WTC11 (cell line): Measurements from ENCODE around the gene GGT1. TPM values are rescaled to one million over a fixed set of nuclear protein-coding genes. Genes with fewer than 3 reads are reported as not detected.
A peak's percentile ranks its signal among the peaks of the same experiment; 100 is the strongest.

Experiments used
- ATAC-seq: fragments of 200-7000 bp; cut with Tn5 transposase; 2 replicates; pipeline ENCODE4 v1.10.0; 2021; ENCODE audit warnings: mild to moderate bottlenecking, moderate library complexity
- CTCF ChIA-PET: fragments of 300-600 bp; sonication (Branson Sonifier 250); formaldehyde crosslinking; loops from one replicate; lab custom pipeline; 2021; ENCODE audit warnings: antibody characterized with exemption; lab: Charles Lee
- POLR2A ChIA-PET: fragments of 350-600 bp; sonication (Branson Sonifier 250); formaldehyde crosslinking; loops from one replicate; lab custom pipeline; 2021; ENCODE audit warnings: antibody characterized with exemption; lab: Charles Lee
- DNase-seq: peaks from one replicate; pipeline ENCODE4 v3.0.0; 2021; ENCODE audit warnings: low spot score
- H3K27ac Mint-ChIP-seq: 2 replicates; pipeline ENCODE4 v1.8.0; 2021; ENCODE audit warnings: mixed read lengths
- H3K27me3 Mint-ChIP-seq: 2 replicates; pipeline ENCODE4 v1.8.0; 2021; ENCODE audit warnings: low read depth, mild to moderate bottlenecking, moderate library complexity, mixed read lengths
- H3K36me3 Mint-ChIP-seq: 2 replicates; pipeline ENCODE4 v1.8.0; 2021; ENCODE audit warnings: mixed read lengths
- H3K4me1 Mint-ChIP-seq: 2 replicates; pipeline ENCODE4 v1.8.0; 2022; ENCODE audit warnings: mixed read lengths
- H3K4me3 Mint-ChIP-seq: 2 replicates; pipeline ENCODE4 v1.8.0; 2021; ENCODE audit warnings: mild to moderate bottlenecking, moderate library complexity, mixed read lengths
- H3K9me3 Mint-ChIP-seq: 2 replicates; pipeline ENCODE4 v1.8.0; 2021; ENCODE audit warnings: mixed read lengths
- FOXJ3 ChIP-seq: sonication (generic); formaldehyde crosslinking; IDR thresholded peaks from 2 replicates; pipeline ENCODE4 v1.9.0; 2021; ENCODE audit warnings: missing genetic modification reagents, mild to moderate bottlenecking, borderline replicate concordance
- GABPB1 ChIP-seq: sonication (generic); formaldehyde crosslinking; IDR thresholded peaks from 2 replicates; pipeline ENCODE4 v1.8.1; 2023; ENCODE audit warnings: mild to moderate bottlenecking, missing genetic modification reagents
- JUN ChIP-seq: sonication (generic); formaldehyde crosslinking; IDR thresholded peaks from 2 replicates; pipeline ENCODE4 v1.8.0; 2023; ENCODE audit warnings: mild to moderate bottlenecking, missing genetic modification reagents
- NFATC4 ChIP-seq: fragments of 250-450 bp; sonication (Bioruptor Pico); IDR thresholded peaks from 2 replicates; pipeline ENCODE4 v1.9.0; 2021; ENCODE audit warnings: mild to moderate bottlenecking
- PRRX2 ChIP-seq: fragments of 250-450 bp; sonication (Bioruptor Pico); IDR thresholded peaks from 2 replicates; pipeline ENCODE4 v1.8.0; 2021; ENCODE audit warnings: mild to moderate bottlenecking
- SP1 ChIP-seq: sonication (generic); formaldehyde crosslinking; conservative IDR thresholded peaks from 2 replicates; pipeline ENCODE4 v1.8.1; 2022; ENCODE audit warnings: missing genetic modification reagents
- TCF7 ChIP-seq: sonication (generic); formaldehyde crosslinking; IDR thresholded peaks from 2 replicates; pipeline ENCODE4 v1.8.0; 2022; ENCODE audit warnings: mild to moderate bottlenecking, low read depth, missing genetic modification reagents, moderate library complexity
- TP53 ChIP-seq: sonication (generic); formaldehyde crosslinking; IDR thresholded peaks from 2 replicates; pipeline ENCODE4 v1.8.1; 2023; ENCODE audit warnings: mild to moderate bottlenecking, missing genetic modification reagents
- total RNA-seq: library from RNA; stranded (reverse); gene quantifications from 3 replicates; pipeline ENCODE4 v1.2.3, GENCODE V29; 2021
- TF ChIP-seq, protein P1 (sequence below): sonication (generic); formaldehyde crosslinking; IDR thresholded peaks from 2 replicates; pipeline ENCODE4 v1.8.1; 2023; ENCODE audit warnings: mild to moderate bottlenecking, missing genetic modification reagents, moderate library complexity
- TF ChIP-seq, protein P2 (sequence below): sonication (generic); formaldehyde crosslinking; IDR thresholded peaks from 2 replicates; pipeline ENCODE4 v1.8.1; 2023; ENCODE audit warnings: mild to moderate bottlenecking, missing genetic modification reagents, moderate library complexity
- TF ChIP-seq, protein P3 (sequence below): sonication (generic); formaldehyde crosslinking; IDR thresholded peaks from 2 replicates; pipeline ENCODE4 v1.8.0; 2023; ENCODE audit warnings: missing genetic modification reagents
- TF ChIP-seq, protein P4 (sequence below): fragments of 250-450 bp; sonication (Bioruptor Pico); IDR thresholded peaks from 2 replicates; pipeline ENCODE4 v1.9.0; 2021; ENCODE audit warnings: mild to moderate bottlenecking
- TF ChIP-seq, protein P5 (sequence below): sonication (generic); formaldehyde crosslinking; IDR thresholded peaks from 2 replicates; pipeline ENCODE4 v1.8.0; 2023; ENCODE audit warnings: missing genetic modification reagents, mild to moderate bottlenecking, borderline replicate concordance

Gene GGT1
- total RNA-seq, 1 experiment from 2014 or later = 33.7 TPM

DNA sequence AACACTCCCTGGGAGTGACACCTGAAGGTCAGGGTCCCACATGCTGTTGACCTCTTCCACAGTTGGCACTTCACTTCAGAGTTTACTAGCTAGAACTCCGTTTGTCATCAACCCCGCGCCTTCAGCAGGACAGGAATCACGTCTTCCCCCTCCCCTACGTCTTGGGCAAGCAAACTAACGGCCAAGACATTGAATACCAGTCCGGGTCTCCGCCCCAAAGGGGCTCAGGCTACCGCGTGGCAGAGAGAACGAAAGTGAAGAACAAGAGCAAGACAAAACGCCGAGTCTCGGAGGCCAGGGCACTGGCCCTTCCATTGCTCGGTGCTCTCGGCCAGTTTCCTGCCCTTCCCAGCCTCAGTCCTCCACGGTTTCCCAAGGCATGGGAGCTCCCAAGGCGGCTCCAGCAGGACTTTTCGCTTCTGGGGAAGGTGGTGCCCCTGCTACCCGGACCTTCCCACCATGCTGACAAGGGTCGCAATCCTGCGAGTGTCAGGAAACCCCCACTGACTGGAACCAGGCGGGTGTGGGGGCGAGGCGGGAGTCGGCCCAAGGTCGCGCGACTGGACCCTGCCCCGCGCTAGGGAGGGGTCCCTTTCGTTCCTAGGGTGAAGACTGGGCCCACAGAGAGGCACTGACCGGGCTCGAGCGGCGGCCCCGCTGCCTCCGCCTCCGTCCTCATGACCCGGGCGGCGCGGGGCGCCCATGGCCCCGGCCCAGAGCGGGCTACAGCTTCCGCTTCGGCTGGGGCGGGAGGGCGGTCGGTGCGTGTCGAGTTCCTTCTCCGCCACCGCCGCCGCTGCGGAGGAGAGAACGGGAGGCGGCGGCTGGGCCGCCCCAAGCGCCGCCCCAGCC lies 48.5 kb upstream of the GGT1 start, which contains the start of gene GUCD1:
GUCD1 (minus strand) TSS at position 826 of the 852 bp plus-strand sequence; CDS start at position 679, 147 bp downstream.
- peaks cover 33% of the 10 kb centered on the region for H3K4me1 Mint-ChIP-seq
- ATAC-seq = no peak
- peak; percentile 29 for DNase-seq
- no peaks in the 10 kb centered on the region for H3K9me3 Mint-ChIP-seq
- H3K36me3 Mint-ChIP-seq = peaks cover 30% of the 10 kb centered on the region
- H3K27me3 Mint-ChIP-seq = no peaks in the 10 kb centered on the region
- CTCF ChIA-PET = interaction anchor here (0.6 to 2.3 kb wide), 10 partner anchors 33 to 660 kb away, joined by 3 to 9 read pairs (median 4); partner anchors contain the start of genes GGT1 and MIF
- peak within 1 kb of the TSS; percentile 99 for H3K27ac Mint-ChIP-seq
- no peak for TF ChIP-seq PRRX2 (CRISPR knock-in tag)
- no peak for TF ChIP-seq TCF7 (CRISPR knock-in tag)
- peak; percentile 44; the same call in 1 of the 2 replicates for TF ChIP-seq JUN (CRISPR knock-in tag)
- no peak for TF ChIP-seq NFATC4 (CRISPR knock-in tag)
- TF ChIP-seq, protein P1, sequence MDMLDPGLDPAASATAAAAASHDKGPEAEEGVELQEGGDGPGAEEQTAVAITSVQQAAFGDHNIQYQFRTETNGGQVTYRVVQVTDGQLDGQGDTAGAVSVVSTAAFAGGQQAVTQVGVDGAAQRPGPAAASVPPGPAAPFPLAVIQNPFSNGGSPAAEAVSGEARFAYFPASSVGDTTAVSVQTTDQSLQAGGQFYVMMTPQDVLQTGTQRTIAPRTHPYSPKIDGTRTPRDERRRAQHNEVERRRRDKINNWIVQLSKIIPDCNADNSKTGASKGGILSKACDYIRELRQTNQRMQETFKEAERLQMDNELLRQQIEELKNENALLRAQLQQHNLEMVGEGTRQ (CRISPR knock-in tag) = no peak
- TF ChIP-seq FOXJ3 (CRISPR knock-in tag) = no peak
- TF ChIP-seq SP1 (CRISPR knock-in tag) = peak; percentile 52; the same call in 1 of the 2 replicates
- TF ChIP-seq, protein P2, sequence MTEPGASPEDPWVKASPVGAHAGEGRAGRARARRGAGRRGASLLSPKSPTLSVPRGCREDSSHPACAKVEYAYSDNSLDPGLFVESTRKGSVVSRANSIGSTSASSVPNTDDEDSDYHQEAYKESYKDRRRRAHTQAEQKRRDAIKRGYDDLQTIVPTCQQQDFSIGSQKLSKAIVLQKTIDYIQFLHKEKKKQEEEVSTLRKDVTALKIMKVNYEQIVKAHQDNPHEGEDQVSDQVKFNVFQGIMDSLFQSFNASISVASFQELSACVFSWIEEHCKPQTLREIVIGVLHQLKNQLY = no peak
- TF ChIP-seq TP53 = 0 out of 2 replicates have a peak, but pooled peaks have one; percentile 55
- TF ChIP-seq, protein P3, sequence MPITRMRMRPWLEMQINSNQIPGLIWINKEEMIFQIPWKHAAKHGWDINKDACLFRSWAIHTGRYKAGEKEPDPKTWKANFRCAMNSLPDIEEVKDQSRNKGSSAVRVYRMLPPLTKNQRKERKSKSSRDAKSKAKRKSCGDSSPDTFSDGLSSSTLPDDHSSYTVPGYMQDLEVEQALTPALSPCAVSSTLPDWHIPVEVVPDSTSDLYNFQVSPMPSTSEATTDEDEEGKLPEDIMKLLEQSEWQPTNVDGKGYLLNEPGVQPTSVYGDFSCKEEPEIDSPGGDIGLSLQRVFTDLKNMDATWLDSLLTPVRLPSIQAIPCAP (CRISPR knock-in tag) = no peak
- TF ChIP-seq, protein P4, sequence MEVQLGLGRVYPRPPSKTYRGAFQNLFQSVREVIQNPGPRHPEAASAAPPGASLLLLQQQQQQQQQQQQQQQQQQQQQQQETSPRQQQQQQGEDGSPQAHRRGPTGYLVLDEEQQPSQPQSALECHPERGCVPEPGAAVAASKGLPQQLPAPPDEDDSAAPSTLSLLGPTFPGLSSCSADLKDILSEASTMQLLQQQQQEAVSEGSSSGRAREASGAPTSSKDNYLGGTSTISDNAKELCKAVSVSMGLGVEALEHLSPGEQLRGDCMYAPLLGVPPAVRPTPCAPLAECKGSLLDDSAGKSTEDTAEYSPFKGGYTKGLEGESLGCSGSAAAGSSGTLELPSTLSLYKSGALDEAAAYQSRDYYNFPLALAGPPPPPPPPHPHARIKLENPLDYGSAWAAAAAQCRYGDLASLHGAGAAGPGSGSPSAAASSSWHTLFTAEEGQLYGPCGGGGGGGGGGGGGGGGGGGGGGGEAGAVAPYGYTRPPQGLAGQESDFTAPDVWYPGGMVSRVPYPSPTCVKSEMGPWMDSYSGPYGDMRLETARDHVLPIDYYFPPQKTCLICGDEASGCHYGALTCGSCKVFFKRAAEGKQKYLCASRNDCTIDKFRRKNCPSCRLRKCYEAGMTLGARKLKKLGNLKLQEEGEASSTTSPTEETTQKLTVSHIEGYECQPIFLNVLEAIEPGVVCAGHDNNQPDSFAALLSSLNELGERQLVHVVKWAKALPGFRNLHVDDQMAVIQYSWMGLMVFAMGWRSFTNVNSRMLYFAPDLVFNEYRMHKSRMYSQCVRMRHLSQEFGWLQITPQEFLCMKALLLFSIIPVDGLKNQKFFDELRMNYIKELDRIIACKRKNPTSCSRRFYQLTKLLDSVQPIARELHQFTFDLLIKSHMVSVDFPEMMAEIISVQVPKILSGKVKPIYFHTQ (CRISPR knock-in tag) = no peak
- 0 out of 2 replicates have a peak, but pooled peaks have one; percentile 36 for TF ChIP-seq GABPB1
- TF ChIP-seq, protein P5, sequence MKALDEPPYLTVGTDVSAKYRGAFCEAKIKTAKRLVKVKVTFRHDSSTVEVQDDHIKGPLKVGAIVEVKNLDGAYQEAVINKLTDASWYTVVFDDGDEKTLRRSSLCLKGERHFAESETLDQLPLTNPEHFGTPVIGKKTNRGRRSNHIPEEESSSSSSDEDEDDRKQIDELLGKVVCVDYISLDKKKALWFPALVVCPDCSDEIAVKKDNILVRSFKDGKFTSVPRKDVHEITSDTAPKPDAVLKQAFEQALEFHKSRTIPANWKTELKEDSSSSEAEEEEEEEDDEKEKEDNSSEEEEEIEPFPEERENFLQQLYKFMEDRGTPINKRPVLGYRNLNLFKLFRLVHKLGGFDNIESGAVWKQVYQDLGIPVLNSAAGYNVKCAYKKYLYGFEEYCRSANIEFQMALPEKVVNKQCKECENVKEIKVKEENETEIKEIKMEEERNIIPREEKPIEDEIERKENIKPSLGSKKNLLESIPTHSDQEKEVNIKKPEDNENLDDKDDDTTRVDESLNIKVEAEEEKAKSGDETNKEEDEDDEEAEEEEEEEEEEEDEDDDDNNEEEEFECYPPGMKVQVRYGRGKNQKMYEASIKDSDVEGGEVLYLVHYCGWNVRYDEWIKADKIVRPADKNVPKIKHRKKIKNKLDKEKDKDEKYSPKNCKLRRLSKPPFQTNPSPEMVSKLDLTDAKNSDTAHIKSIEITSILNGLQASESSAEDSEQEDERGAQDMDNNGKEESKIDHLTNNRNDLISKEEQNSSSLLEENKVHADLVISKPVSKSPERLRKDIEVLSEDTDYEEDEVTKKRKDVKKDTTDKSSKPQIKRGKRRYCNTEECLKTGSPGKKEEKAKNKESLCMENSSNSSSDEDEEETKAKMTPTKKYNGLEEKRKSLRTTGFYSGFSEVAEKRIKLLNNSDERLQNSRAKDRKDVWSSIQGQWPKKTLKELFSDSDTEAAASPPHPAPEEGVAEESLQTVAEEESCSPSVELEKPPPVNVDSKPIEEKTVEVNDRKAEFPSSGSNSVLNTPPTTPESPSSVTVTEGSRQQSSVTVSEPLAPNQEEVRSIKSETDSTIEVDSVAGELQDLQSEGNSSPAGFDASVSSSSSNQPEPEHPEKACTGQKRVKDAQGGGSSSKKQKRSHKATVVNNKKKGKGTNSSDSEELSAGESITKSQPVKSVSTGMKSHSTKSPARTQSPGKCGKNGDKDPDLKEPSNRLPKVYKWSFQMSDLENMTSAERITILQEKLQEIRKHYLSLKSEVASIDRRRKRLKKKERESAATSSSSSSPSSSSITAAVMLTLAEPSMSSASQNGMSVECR = 0 out of 2 replicates have a peak, but pooled peaks have one; percentile 22
- TF ChIP-seq, all 79 proteins: peak for 5
- POLR2A ChIA-PET = interaction anchor here (0.9 to 1.8 kb wide), 3 partner anchors 11 to 66 kb away, joined by 3 to 6 read pairs (median 6); partner anchors contain the start of gene LRRC75B
- H3K4me3 Mint-ChIP-seq = peak within 1 kb of the TSS; percentile 97
